Gastroesophageal sphincter (tissue), 3 donors: ENCODE results near the gene CST7.

Experiments
- CTCF ChIP-seq, 4 experiments: fragments of 200-600 bp in 2 of 4; fragments of 450-650 bp in 2 of 4; sonication (generic) in 1 of 4; IDR thresholded peaks; one replicate each; pipeline ENCODE4 v1.5.1; 2017 to 2019; ENCODE audit warnings: antibody characterized with exemption in 4 of 4, mild to moderate bottlenecking in 2 of 4, moderate library complexity in 2 of 4
- POLR2A ChIP-seq, 2 donors: fragments of 450-650 bp; IDR thresholded peaks; one replicate each; pipeline ENCODE4 v1.6.1; 2017; ENCODE audit warnings: antibody characterized with exemption in 2 of 2, mild to moderate bottlenecking in 2 of 2, moderate library complexity in 1 of 2
- POLR2AphosphoS5 ChIP-seq: sonication (generic); formaldehyde crosslinking; IDR thresholded peaks from one replicate; pipeline ENCODE4 v1.6.1; 2017; ENCODE audit warnings: antibody characterized with exemption

GRCh38 chr20:24917056-24917455, 32.0 kb upstream of the CST7 start:
- TF ChIP-seq CTCF (IDR thresholded peaks at IDR 0.05) (no peak), POLR2A (IDR thresholded peaks at IDR 0.05) (no peak), POLR2AphosphoS5 (no peak)
